Endothelial cell of hepatic sinusoid (primary cell): Measurements from ENCODE around the gene IL17RD.
"Not testable (repeated sequence)": the region's sequence is repeated elsewhere in the genome, so short reads cannot be mapped to it uniquely, and the experiment has no call there.

Experiments used
- in situ Hi-C: cut with HindIII; loops from 2 replicates; pipeline ENCODE4 v1.10.0; 2017; ENCODE audit warnings: low sequenced_read_pairs

The IL17RD gene

DNA sequence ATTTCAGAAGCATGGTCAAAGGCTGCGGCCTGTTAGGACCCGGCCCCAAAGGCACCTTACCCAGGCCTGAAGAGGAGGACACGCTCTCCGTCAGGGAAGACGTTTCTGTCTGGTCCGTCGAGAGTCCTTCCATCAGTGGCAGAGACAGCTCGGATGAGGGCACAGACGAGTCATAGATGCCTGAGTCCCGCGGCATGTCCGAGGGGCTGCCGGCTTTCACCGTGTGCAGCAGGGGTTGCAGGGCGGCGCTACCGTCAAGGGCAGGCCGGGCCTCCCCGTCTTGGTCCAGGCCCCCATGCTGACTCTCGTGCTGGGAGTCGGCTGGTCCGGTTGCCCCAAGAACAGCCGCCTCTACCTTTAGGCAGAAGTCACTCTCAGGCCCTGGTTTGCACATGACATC, 67.6 kb downstream of the IL17RD start:
- in situ Hi-C loops: no loop called here

DNA sequence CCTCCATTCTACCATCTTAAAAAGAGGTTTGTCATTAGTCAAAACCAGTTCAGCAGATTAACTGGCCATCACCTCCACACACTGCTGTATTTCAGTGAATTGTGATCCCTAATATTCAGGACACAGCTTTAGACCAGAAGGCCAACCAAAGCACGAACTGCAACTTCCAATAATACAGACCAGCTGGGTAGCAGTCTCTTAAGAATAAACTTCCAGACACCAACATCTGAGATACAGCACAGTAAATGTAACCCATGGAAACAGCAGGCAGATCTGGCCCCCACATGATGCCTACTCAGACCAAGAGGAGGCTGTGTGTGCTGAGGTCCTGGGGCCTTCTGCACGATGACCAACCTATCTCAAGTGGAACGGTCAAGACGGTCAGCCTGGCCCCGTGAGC, 69.8 kb downstream of the IL17RD start:
- in situ Hi-C loops: no loop called here

DNA sequence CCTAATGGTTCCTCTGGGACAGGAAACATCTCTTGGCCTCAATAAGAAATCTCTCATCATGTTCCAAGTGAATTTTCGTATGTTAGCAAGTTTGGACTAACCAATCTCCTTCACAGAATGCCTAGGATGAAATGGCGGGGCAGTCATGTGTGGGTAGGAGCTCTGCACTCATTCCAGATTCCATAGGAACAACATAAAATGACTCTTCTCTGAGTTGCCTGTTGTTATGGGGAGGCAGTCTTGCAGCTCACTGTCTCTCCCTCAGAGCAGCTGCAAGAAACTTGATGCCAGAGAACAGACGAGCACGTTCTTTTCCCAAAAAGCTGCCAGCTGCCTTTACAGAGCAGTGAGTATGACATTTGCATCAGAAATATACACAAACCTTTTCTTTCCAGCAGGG, 70.6 kb downstream of the IL17RD start:
- in situ Hi-C loops: no loop called here

DNA sequence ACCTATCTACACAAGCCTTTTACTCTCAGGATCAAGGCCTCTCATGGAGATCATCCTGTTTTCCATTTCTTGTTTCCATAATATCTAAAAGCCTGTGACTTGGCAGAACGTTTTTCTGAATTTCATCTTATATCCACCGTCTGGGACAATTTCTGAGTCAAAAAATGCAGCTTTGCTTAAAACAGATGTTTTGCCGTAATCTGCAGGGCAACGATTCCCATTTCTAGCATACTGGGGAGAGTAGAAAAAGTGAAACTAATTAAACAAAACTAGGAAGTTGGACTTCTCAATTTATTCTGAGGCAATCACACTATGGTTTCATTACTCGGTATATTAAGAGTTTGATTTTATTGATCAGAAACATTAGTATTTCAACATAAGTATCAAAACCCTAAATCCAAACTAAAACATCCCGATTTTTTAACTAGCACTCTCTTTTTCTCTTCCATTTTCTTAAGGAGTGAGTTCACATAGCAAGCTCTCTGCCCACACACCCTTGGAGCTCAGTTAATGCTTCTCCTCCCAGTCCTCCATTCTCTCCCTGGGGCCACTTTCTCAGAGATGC, 71.1 kb downstream of the IL17RD start:
- in situ Hi-C loops: no loop called here

DNA sequence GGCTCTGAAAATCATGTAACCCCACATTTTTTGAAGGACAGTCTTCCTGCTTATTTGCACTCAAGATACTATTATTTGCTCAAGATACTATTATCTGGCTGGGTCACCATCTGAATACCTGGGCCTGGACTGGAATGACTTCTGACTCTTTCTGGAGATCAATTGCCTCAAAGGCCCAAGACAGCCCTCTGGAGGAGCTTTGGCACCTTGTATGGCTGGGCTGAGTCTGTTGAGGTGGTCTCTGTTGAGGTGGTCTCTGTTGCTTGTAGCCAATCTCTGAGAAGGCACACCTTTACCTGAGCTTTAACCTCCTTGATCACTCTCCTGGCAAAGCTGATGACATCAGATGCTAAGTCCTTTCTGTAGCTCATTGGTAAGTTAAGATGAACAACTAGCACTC, 71.7 kb downstream of the IL17RD start:
- in situ Hi-C loops: no loop called here

DNA sequence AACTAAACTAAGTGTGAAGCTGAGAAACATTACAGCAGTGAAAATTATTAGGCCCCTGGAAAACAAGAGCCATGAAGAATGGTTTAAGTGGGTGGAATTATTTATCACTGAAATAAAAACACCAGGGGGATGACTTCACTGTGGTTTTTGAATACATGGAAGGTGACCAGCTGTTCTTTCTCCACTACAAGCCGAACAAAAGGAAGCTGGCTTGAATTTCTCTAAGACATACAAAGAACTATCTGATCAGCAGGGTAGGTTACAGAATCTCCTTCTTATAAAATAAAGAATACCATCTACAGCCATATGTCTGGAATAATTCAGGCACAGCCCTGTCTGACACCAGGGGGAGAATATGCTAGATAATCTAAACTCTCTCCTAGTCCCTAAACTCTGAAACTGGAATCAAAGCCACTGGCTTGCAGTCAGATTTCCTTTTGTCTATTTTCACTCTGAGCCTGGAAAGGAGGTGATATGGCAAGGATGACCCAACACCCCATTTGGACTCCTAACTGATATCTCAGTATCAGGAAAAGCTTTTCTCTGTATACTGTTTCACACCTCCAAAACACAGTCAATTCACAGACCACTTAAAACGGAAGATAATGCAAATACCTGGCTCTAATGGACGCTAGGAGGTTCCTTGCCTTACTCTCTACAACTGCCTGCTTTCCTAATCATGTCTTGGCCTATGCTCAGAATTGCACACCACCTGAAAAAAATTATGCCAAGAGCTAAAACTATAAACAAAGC, 73.5 kb downstream of the IL17RD start:
- in situ Hi-C loops: no loop called here

DNA sequence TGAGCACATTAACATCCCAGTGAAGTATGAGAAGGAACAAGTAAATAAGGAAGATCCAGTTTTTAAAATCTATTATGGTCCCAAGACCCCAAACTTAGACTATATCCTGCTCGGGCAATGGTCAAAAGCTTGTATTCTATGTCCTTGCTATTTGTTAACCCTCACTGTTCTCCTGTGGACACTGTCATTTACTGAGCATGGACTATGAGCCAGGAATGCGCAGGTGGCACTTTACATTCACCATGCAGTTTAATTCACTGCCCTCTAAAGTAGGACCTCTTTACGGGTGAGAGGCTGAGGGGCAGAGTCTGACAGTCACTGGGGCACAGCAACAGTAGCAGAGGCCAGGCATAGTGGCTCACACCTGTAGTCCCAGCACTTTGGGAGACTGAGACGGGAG, 76.1 kb downstream of the IL17RD start:
- in situ Hi-C loops: no loop called here

DNA sequence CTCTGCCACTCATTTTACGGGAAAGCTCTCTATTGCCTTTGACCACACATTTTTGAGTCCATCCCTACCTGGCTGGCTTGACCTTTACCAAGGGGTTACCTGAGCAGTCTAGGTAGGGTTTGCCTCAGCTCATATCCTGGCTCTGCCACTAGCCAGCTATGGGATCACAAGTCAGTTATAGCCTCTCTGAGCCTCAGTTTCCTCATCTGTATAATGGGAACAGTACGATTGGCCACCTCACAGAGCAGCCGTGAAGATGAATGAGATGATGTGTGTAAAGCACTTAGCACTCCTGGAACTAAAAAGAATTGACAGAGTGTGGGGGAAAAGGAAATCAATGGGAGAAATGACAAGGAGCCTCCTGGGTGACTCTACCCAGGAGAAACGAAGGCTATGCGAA, 76.7 kb downstream of the IL17RD start:
- in situ Hi-C loops: no loop called here

DNA sequence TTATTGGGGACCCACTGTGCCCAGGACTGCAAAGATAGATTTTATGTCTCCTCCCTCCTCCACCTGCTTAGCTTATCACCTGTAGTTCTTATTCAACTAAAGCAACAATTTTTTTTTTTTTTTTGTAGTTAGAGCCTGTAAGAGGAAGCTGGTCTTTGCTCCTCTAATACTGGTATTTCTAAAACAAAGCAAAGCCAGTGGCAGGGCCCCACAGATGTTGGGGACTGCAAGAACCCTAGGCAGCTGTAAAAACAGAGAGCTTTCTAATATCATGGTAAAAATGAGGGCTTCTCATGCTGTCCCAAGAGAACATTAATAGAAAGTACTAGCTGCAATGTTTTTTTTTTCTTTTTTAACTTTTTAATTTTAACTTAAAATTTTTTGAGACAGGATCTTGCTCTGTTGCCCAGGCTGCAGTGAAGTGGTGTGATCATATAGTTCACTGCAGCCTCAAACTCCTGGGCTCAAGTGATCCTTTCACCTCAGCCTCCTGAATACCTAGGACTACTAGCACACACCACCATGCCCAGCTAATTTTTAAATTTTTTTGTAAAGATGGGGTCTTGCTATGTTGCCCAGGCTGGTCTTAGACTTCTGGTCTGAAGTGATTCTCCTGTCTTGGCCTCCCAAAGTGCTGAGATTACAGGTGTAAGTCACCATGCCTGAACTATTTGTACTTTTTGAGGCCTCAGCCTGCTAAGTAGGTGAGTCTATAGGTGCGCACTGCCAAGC, 77.6 kb downstream of the IL17RD start:
- in situ Hi-C loops: no loop called here

DNA sequence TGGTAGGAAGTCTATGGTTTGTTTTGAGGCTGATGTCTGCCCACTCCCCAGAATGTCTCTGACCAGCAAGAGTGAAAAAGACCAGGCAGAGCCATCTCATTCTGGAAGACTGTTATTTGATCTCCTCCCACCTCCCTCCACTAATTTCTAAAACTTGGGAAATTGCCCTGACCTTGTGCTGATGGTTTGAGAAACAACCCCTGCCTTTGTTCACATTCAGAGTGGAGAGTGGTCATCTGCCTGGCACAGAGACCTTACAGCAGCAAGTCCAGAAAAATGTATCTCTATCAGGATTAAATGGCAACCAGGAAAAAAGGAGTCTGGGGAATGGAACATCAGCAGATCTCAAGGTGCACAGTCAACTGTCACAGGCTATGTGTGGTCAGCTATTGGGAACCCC, 79.0 kb downstream of the IL17RD start:
- in situ Hi-C loops: no loop called here

DNA sequence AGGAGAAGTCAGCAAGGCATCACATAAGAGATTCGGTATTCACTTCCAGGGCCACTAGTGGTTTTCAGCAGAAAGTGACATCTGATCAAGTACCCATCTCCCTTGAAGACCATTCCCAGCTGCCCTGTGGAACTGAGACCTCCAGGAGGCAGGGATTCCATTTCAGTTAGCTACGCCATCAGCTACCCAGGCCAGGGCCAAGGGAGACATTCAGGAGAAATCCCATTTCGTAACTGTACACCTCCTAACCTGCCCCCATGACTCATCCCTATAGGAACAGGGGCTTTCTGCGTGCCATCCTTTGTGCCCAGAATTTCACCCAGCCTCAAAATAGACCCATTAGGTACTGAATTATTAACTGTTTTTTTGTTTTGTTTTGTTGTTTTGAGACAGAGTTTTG, 79.9 kb downstream of the IL17RD start:
- in situ Hi-C loops: no loop called here

DNA sequence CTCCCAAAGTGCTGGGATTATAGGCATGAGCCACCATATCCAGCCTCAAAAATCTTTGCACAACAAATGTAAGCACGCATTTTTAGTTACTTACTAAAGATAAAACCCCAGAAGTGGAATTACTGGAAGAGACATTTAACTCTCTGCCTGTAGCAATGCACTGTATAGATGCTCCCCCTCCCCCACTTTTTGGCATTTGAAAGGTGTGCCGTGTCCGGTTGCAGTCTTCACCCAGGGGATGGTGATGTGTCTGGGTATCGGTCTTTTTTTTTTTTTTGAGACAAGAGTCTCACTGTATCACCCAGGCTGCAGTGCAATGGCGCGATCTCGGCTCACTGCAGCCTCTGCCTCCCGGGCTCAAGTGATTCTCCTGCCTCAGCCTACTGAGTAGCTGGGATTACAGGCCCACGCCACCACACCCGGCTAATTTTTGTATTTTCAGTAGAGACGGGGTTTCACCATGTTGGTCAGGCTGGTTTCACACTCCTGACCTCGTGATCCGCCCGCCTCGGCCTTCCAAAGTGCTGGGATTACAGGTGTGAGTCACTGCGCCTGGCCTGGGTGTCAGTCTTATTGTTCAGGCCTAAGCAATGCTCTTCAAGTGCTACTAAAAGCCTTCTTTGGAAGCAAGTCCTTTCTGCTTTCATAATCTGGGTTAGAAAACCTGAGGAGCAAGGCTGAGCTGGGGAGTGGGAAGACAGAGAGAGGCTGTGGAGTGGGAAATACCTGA, 81.7 kb downstream of the IL17RD start:
- in situ Hi-C loops: not testable (repeated sequence)

DNA sequence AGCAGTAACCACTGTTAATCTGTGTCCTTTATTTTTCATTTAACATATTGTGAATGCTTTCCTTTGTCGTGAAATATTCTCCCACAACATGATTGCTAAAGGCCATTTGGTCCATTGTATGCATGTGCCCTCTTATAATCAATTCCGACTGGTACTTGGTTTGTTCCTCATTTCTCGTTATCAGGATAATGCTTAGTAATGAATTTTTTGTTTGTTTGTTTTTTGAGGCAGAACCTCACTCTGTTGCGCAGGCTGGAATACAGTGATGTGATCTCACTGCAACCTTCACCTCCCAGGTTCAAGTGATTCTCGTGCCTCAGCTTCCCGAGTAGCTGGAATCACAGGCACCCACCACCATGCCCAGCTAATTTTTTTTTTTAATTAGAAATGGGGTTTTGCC, 82.7 kb downstream of the IL17RD start:
- in situ Hi-C loops: no loop called here

DNA sequence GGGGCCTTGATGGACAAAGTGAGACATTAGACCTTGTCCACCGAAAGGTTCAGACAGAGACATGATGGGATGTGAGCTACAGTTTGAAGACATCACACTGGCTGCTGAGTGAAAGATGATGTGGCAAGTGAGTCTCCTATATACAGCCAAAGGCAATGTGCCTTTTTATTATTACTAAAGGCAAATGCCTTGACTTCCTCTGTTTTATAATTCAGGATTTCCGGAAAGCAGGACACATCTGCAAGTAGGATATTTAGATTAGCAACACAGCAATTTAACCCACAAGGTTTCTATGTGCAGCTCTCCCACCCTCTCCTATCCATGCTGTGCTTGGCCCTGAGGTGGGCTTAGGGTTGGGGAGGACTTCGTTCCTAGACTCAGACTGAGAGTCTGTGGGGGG, 84.0 kb downstream of the IL17RD start:
- in situ Hi-C loops: no loop called here

DNA sequence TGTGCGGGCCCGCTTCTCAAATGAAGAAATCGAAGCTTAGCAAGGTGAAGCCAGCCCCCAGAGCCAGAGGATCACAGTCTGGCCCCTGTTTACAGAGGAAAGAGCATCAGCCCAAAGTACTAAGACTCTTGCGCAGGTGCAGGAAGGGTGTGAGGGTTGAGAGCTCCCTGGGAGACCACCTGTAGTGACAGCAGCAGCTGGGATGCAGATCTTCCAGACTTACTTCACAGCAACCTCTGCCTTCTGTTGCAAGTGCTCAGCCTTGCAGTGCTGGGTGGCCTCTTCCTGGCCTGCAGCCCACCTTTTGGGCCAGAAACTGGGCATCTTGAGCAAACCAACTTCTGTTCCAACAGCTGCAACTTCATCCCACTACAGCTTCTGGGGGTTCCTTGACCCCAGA, 85.0 kb downstream of the IL17RD start:
- in situ Hi-C loops: no loop called here

DNA sequence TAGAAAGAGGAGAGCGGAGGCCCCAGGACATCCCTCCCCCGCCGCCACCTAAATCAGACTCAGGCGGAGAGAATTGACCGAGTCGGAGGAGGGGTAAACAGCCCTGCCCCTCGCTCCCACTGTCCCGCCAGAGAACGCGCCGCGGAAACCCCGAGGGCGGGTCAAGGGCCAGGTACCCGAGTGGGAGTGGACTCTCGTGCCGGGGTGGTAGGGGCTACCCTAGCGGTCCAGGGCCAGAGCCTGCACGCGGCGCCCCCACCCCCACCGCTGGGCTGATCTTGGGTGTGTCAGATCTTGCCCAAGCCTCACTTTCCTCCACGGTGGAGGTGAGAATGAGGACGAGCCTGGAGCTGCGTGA, 85.7 kb downstream of the IL17RD start:
- in situ Hi-C loops: loop anchor here (10.0 kb wide), 1 partner anchor 65 kb away; no protein-coding TSS in a partner anchor

DNA sequence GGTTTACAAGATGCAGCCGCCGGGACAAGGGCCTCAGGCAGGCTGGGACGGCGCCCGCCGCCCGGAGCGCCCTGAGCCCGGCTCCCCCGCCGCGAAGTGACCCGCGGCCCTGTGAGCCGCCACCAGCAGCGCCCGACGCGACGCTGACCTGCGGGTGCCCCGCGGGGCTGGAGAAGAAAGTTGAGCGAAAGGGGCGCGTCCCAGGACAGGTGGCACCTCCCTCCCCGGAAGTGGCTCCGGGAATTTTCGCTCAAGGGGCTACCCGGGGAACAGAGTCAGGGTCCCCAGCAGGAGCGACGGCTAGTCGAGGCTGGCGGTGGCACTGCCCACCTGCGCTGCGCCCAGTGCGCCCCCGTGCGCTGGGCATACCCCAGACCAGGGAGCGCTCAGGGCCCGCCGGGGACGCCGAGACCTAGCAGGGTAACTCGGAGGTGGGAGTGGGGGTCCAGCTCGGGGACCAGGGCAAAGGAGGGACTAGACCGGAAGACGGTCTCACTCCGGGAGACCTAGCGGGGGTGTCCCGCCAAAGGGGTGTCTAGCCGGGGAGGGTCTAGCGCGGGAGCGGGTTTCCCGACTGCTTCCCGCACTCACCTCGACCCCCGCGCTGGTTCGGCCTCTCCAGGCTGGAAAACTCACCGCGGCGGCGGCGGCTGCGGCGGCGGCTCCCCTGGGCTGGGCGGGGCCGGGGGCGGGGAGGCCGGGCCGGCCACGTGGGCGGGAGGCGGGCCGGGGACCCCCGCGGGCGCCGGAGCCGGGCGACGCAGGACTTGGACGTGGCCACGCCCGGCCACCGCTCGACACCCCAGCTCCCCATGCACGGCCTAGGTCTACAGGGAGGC, 86.3 kb downstream of the IL17RD start:
- in situ Hi-C loops: loop anchor here (10.0 kb wide), 1 partner anchor 64 kb away; no protein-coding TSS in a partner anchor

DNA sequence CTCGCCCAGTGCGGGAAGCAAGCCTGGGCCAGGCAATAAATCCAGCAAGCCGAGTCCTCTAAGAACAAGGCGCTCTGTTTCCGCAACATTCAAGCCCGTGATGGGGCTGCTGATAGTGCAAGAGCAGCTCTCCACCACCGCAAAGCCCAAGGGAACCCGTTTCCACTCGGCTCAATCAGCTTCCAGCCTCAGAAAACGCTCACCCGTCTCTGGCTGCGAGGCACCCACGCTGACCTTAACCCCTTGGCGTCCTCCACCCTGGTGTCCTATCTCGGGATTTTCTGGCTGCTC, 86.9 kb downstream of the IL17RD start:
- in situ Hi-C loops: loop anchor here (10.0 kb wide), 1 partner anchor 63 kb away; no protein-coding TSS in a partner anchor

DNA sequence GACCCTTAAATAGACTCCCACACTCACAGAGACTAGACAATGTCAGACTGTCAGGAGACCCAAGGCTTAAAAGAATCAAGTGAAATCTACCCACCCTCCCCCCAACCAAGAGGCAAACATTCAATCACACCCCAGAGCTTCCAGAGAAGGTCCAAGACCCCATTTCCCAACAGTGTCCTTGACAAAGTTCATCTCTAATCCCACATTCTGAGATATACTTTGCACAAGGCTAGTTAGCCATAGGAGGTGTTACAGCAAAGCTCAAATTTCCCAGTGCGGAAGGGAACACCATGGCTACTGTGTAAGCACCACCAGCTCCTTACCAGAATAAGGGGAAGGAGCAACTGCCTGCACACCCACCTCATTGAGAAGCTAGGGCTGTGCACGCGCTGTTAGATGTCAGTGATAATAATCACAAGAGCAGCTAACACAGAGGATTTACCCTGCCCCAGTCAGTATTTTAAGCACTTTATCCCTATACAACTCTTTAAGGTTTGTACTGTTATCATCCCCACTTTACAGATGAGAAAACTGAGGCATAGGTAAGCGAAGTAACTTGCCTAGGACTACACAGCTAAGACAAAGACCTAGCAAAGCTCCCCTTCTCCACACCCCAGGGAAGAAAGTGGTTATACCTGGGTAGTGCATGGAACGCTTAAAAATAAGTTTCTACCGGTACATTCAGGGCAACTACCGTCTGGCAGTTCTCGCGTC, 87.4 kb downstream of the IL17RD start:
- in situ Hi-C loops: loop anchor here (10.0 kb wide), 1 partner anchor 63 kb away; no protein-coding TSS in a partner anchor

DNA sequence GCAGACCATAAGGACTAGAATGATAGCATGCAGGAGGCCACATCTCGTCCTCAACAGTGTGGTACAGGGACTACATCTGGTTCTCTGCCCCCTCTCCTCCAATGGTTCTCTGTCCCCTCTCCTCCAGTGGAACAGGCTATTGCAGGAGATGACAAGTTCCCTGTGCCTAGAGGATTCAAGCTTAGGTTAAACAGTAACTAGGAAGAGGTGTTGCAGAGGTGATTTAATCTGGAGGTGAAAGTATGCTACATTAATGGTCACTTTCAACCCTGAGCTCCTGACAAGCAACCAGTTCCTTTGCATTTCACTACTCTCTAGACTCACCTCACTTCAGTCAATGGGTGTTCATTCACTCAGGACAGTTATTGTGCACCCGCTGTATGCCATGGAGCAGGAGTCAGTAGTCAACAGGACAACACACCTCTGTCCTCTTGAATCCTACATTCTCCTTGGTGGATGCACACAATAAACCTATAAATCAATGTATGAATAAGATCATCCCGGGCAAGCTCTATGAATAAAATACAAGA, 88.7 kb downstream of the IL17RD start:
- in situ Hi-C loops: loop anchor here (10.0 kb wide), 1 partner anchor 62 kb away; no protein-coding TSS in a partner anchor
